K562 (cell line): ENCODE data around the gene RSPH1. TPM values are rescaled to one million over a fixed set of nuclear protein-coding genes. Genes with fewer than 3 reads are reported as not detected.
"Not testable (repeated sequence)": the region's sequence is repeated elsewhere in the genome, so short reads cannot be mapped to it uniquely, and the experiment has no call there.

Experiments used
- ATAC-seq: fragments of 200-7000 bp; cut with Tn5 transposase; 3 replicates; pipeline ENCODE4 v1.9.1; 2020; ENCODE audit warnings: moderate library complexity
- BruUV-seq: library from RNA; stranded (reverse); fragments of 400-500 nt; replicated peaks from 2 replicates; lab custom pipeline; 2021; lab: Mats Ljungman, UMichigan
- CTCF ChIA-PET: fragments of 300-600 bp; formaldehyde crosslinking; extraction: SDS; loops from one replicate; lab custom pipeline; 2021; ENCODE audit warnings: low intra/inter-chr PET ratio; lab: Yijun Ruan, JAX
- POLR2A ChIA-PET: fragments of 300-600, 350-650 bp; sonication (Branson Sonifier 250); formaldehyde crosslinking; extraction: SDS; loops from one replicate; lab custom pipeline; 2021; ENCODE audit warnings: antibody characterized with exemption, inconsistent platforms; lab: Yijun Ruan, JAX
- DNase-seq, 4 experiments: peaks; one replicate each; pipeline versions ENCODE4 v3.0.0 to v3.0.0-alpha.2; 2011 to 2018; ENCODE audit warnings: low spot score in 3 of 4, mixed read lengths in 3 of 4; ENCODE audit errors: extremely low read depth in 1 of 4
- FAIRE-seq: peaks from 2 replicates; lab custom pipeline; 2011; peaks lifted over from hg19 to GRCh38; lab: Jason Lieb, UNC
- H2AFZ ChIP-seq: 2 replicates; pipeline ENCODE4 v1.6.0; 2011; ENCODE audit warnings: low read depth, low read length, control low read depth, inconsistent platforms
- H3K27ac ChIP-seq: fragments of 200-600 bp; 3 replicates; pipeline ENCODE4 v1.8.0; 2011; ENCODE audit warnings: low read depth, mild to moderate bottlenecking, control low read depth, inconsistent platforms, low read length, moderate library complexity, mixed read lengths; ENCODE audit errors: extremely low read depth
- H3K27me3 ChIP-seq, 2 experiments: fragments of 300-600 bp in 1 of 2; 2 replicates in 1 of 2; 3 replicates in 1 of 2; pipeline versions ENCODE4 v1.6.0 to v1.8.0; 2011; ENCODE audit warnings: inconsistent platforms in 2 of 2, low read length in 2 of 2, mild to moderate bottlenecking in 1 of 2, mixed read lengths in 1 of 2, moderate library complexity in 1 of 2; ENCODE audit not compliant: control insufficient read depth in 2 of 2, insufficient read depth in 2 of 2
- H3K36me3 ChIP-seq: fragments of 300-600 bp; 3 replicates; pipeline ENCODE4 v1.8.0; 2011; ENCODE audit warnings: mild to moderate bottlenecking, low read length, inconsistent platforms; ENCODE audit not compliant: control insufficient read depth, insufficient read depth
- H3K4me1 ChIP-seq, 2 experiments: fragments of 200-600 bp in 1 of 2; replicated peaks in 1 of 2; 2 replicates in 1 of 2; 3 replicates in 1 of 2; pipeline versions ENCODE4 v1.5.1 to v1.8.0; 2011; ENCODE audit warnings: inconsistent platforms in 2 of 2, low read length in 2 of 2, mild to moderate bottlenecking in 1 of 2, mixed read lengths in 1 of 2, moderate library complexity in 1 of 2; ENCODE audit not compliant: control insufficient read depth in 2 of 2, insufficient read depth in 2 of 2
- H3K4me2 ChIP-seq: 2 replicates; pipeline ENCODE4 v1.6.1; 2011; ENCODE audit warnings: low read length, control low read depth, inconsistent platforms, mixed read lengths; ENCODE audit not compliant: insufficient read depth
- H3K4me3 ChIP-seq: fragments of 200-600 bp; sonication (generic), shearing (Covaris generic); 2 replicates; pipeline ENCODE4 v1.5.1; 2016; ENCODE audit warnings: control low read depth, inconsistent platforms
- H3K79me2 ChIP-seq: fragments of 200-600 bp; 3 replicates; pipeline ENCODE4 v1.8.0; 2011; ENCODE audit warnings: low read length, inconsistent platforms; ENCODE audit not compliant: control insufficient read depth, insufficient read depth
- H3K9ac ChIP-seq, 2 experiments: 2 replicates each; pipeline versions ENCODE4 v1.6.0 to v1.6.1; 2011; ENCODE audit warnings: low read depth in 2 of 2, low read length in 2 of 2, control low read depth in 1 of 2, inconsistent platforms in 1 of 2, mild to moderate bottlenecking in 1 of 2, mixed read lengths in 1 of 2; ENCODE audit not compliant: insufficient read depth in 1 of 2
- H3K9me1 ChIP-seq: one replicate; pipeline ENCODE4 v1.6.0; 2011; ENCODE audit warnings: inconsistent platforms, mild to moderate bottlenecking, low read length, moderate library complexity; ENCODE audit not compliant: control insufficient read depth, insufficient read depth
- H3K9me3 ChIP-seq: replicated peaks from 2 replicates; pipeline ENCODE4 v1.5.1; 2011; ENCODE audit warnings: low read depth, low read length, inconsistent platforms; ENCODE audit not compliant: control insufficient read depth, insufficient read depth
- H4K20me1 ChIP-seq: replicated peaks from 2 replicates; pipeline ENCODE4 v1.6.1; 2011; ENCODE audit warnings: low read length, inconsistent platforms, mixed read lengths; ENCODE audit not compliant: control insufficient read depth, insufficient read depth
- ZNF121 ChIP-seq: sonication (generic); formaldehyde crosslinking; conservative IDR thresholded peaks from 2 replicates; pipeline ENCODE4 v1.8.0; 2022; ENCODE audit warnings: missing genetic modification reagents
- WGBS: fragments of 100-300 bp; shearing (Covaris generic); methylation state at CpG from one replicate; pipeline ENCODE4 v1.1.6; 2016; ENCODE audit warnings: low coverage, mixed read lengths; ENCODE audit not compliant: insufficient coverage; ENCODE audit errors: missing lambda C conversion rate; 5-methylcytosine and 5-hydroxymethylcytosine counted together
- in situ Hi-C: fragments of 300-500 bp; cut with MboI; formaldehyde crosslinking; loops from 4 replicates; pipeline ENCODE4 v1.15.0; 2018; ENCODE audit warnings: inconsistent platforms, mixed read lengths
- intact Hi-C: fragments of 100-400 bp; cut with micrococcal nuclease; formaldehyde crosslinking; loops from 2 replicates; pipeline ENCODE4 v1.14.2; 2022
- polyA plus RNA-seq, 8 experiments: library from polyadenylated mRNA; depleted of rRNA in 4 of 8; stranded (reverse) in 5 of 8; unstranded in 3 of 8; fragments of >200 nt; fragmentation: Nextera tagmentation in 2 of 8; fragmentation: Illumina TruSeq in 1 of 8; extraction: Ambion mirVana in 2 of 8; extraction: Trizol in 1 of 8; gene quantifications; 2 replicates each; pipeline versions ENCODE4 v1.2.1 to v1.2.3, GENCODE V29; 2011 to 2014; ENCODE audit warnings: inconsistent platforms in 1 of 8, missing spikeins in 1 of 8
- total RNA-seq, 7 experiments: library from RNA; depleted of rRNA in 6 of 7; stranded (reverse); fragments of >200 nt in 6 of 7; fragmentation: Illumina TruSeq in 2 of 7; extraction: Trizol in 2 of 7; gene quantifications; 2 replicates each; pipeline versions ENCODE4 v1.2.1 to v1.2.3, GENCODE V29; 2011 to 2021; ENCODE audit warnings: low replicate concordance in 1 of 7
- TF ChIP-seq, protein P1 (sequence below): fragments of 450-650 bp; formaldehyde crosslinking; conservative IDR thresholded peaks from 2 replicates; pipeline ENCODE4 v1.4.0; 2022; ENCODE audit warnings: mild to moderate bottlenecking, missing genetic modification characterization

Gene RSPH1
- total and polyA plus RNA-seq, 9 of the 15 experiments (the other 6 are each of a cell fraction or from before 2014, with no cell fraction given) = 0.17 TPM; not detected in 8

DNA sequence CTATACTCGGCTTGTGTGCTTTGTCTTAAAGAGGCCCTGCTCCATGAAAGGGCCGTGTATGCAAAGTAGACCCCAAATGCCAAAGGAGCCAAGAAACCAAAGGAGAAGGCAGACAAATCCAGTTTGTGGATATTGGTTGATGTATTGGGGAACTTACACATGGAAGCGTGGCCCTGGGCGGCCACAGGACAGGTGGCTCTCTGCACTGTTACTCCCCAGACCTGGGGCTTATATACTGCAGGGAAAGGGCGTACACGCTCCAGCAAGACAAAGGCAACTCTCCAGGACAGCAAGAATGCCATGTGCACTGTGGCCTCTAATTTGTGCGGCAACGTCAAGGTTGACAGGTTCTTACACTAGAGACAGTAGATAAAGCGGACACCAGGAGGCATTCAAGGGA, 24.8 kb downstream of the RSPH1 start (continued):
- TF ChIP-seq, protein P1, sequence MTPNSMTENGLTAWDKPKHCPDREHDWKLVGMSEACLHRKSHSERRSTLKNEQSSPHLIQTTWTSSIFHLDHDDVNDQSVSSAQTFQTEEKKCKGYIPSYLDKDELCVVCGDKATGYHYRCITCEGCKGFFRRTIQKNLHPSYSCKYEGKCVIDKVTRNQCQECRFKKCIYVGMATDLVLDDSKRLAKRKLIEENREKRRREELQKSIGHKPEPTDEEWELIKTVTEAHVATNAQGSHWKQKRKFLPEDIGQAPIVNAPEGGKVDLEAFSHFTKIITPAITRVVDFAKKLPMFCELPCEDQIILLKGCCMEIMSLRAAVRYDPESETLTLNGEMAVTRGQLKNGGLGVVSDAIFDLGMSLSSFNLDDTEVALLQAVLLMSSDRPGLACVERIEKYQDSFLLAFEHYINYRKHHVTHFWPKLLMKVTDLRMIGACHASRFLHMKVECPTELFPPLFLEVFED (CRISPR knock-in tag) = no peak
- TF ChIP-seq, all 486 proteins: peak for 0

DNA sequence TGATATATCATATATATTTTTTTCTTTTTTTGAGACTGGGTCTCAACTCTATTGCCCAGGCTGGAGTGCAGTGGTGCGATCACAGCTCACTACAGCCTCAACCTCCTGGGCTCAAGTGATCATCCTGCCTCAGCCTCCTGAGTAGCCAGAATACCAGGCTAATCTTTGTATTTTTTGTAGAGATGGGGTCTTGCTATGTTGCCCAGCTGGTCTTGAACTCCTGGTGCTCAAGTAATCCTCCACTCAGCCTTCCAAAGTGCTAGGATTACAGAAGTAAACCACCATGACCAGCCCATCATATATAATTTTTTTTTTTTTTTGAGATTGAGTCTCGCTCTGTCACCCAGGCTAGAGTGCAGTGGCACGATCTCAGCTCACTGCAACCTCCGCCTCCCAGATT, 26.3 kb downstream of the RSPH1 start:
- H2AFZ ChIP-seq, H3K9ac ChIP-seq, H3K4me3 ChIP-seq, FAIRE-seq, H3K9me3 ChIP-seq, H3K79me2 ChIP-seq, H3K4me2 ChIP-seq, H4K20me1 ChIP-seq, H3K9me1 ChIP-seq, DNase-seq, ATAC-seq, H3K36me3 ChIP-seq, H3K27ac ChIP-seq, CTCF ChIA-PET, BruUV-seq: not testable (repeated sequence)
- in situ Hi-C loops (loop anchor here (5.0 kb wide), 1 partner anchor 58 kb away; no protein-coding TSS in a partner anchor), intact Hi-C loops (loop anchor here (5.0 kb wide), 1 partner anchor 68 kb away; no protein-coding TSS in a partner anchor)
- Histone ChIP-seq H3K27me3 (peaks cover 24 to 31% of the 10 kb centered on the region in 2 experiments), H3K4me1 (peaks cover 25 to 29% of the 10 kb centered on the region in 2 experiments)
- peak; percentile 54; the same call in 1 of the 2 replicates for TF ChIP-seq ZNF121
- POLR2A ChIA-PET = interaction anchor here (0.7 to 1.8 kb wide), 2 partner anchors 10 to 157 kb away, joined by 3 to 7 read pairs; no protein-coding TSS in a partner anchor
- 19% methylated on average over 4 of the region's 4 CpGs for WGBS
